Large intestine (tissue), 3 donors: ENCODE results near the gene RPL22. TPM values are rescaled to one million over a fixed set of nuclear protein-coding genes. Genes with fewer than 3 reads are reported as not detected.

Source experiments
- DNase-seq, 2 donors: peaks; one replicate each; pipeline versions ENCODE4 v3.0.0 to v3.0.0-alpha.2; 2013
- H3K27ac ChIP-seq: one replicate; pipeline ENCODE4 v1.5.1; 2013; ENCODE audit warnings: low read length
- H3K27me3 ChIP-seq: 2 replicates; pipeline ENCODE4 v1.6.1; 2013; ENCODE audit warnings: low read length; ENCODE audit not compliant: control insufficient read depth, insufficient read depth
- H3K36me3 ChIP-seq: 2 replicates; pipeline ENCODE4 v1.6.1; 2013; ENCODE audit warnings: low read length; ENCODE audit not compliant: control insufficient read depth, insufficient read depth
- H3K4me1 ChIP-seq: one replicate; pipeline ENCODE4 v1.6.1; 2013; ENCODE audit warnings: low read length; ENCODE audit not compliant: control insufficient read depth, insufficient read depth
- H3K4me3 ChIP-seq: one replicate; pipeline ENCODE4 v1.5.1; 2013; ENCODE audit warnings: low read length
- H3K9me3 ChIP-seq: one replicate; pipeline ENCODE4 v1.6.1; 2013; ENCODE audit warnings: mild to moderate bottlenecking, low read depth, low read length, moderate library complexity; ENCODE audit not compliant: control insufficient read depth
- WGBS: methylation state at CpG from one replicate; pipeline ENCODE4 v1.1.5; 2013; ENCODE audit warnings: low lambda C conversion rate; ENCODE audit not compliant: insufficient coverage; 5-methylcytosine and 5-hydroxymethylcytosine counted together
- polyA plus RNA-seq: library from polyadenylated mRNA; unstranded; fragments of 120-200 nt; gene quantifications from one replicate; pipeline ENCODE4 v1.2.1, GENCODE V29; 2013

Gene RPL22
- polyA plus RNA-seq, 1 donor = 1,131 TPM

GRCh38 chr1:6244401-6245049, 45.1 kb upstream of the RPL22 start:
- Histone ChIP-seq H3K4me3 (no peak overlapping the region), H3K27me3 (peaks cover 74% of the 10 kb centered on the region), H3K9me3 (peaks cover 3% of the 10 kb centered on the region), H3K4me1 (peaks cover 25% of the 10 kb centered on the region), H3K36me3 (no peaks in the 10 kb centered on the region), H3K27ac (no peak overlapping the region)
- DNase-seq = no peak
- no CpG with 5 or more reads among the region's 24 CpGs for WGBS

GRCh38 chr1:6243993-6244392, 44.6 kb upstream of the RPL22 start, which contains the start of gene HES3:
Gene HES3, plus strand, starts transcription at chr1:6244179. Its CDS starts 187 bp downstream, at chr1:6244366.
- Histone ChIP-seq H3K36me3 (no peaks in the 10 kb centered on the region), H3K9me3 (peaks cover 3% of the 10 kb centered on the region), H3K27me3 (peaks cover 75% of the 10 kb centered on the region), H3K27ac (no peak within 1 kb of the TSS), H3K4me1 (peaks cover 30% of the 10 kb centered on the region), H3K4me3 (no peak within 1 kb of the TSS)
- no peak for DNase-seq
- WGBS = no CpG with 5 or more reads among the region's 16 CpGs

- no CpG with 5 or more reads among the region's 20 CpGs for WGBS
- H3K27me3 ChIP-seq = peaks cover 69% of the 10 kb centered on the region
Measured at GRCh38 chr1:6243053-6243834, 43.8 kb upstream of the RPL22 start.

GRCh38 chr1:6241887-6242740, 42.7 kb upstream of the RPL22 start:
- Histone ChIP-seq H3K27ac (no peak overlapping the region), H3K9me3 (peaks cover 3% of the 10 kb centered on the region), H3K4me1 (peaks cover 30% of the 10 kb centered on the region), H3K4me3 (no peak overlapping the region), H3K27me3 (peaks cover 66% of the 10 kb centered on the region), H3K36me3 (no peaks in the 10 kb centered on the region)
- peak in 1 of 2 donors; percentile 42 for DNase-seq
- no CpG with 5 or more reads among the region's 99 CpGs for WGBS

More at GRCh38 chr1:6243053-6243834, 43.8 kb upstream of the RPL22 start:
- no peak for DNase-seq
- no peak overlapping the region for H3K4me3 ChIP-seq
- peaks cover 30% of the 10 kb centered on the region for H3K4me1 ChIP-seq
- peaks cover 3% of the 10 kb centered on the region for H3K9me3 ChIP-seq
- no peaks in the 10 kb centered on the region for H3K36me3 ChIP-seq
- no peak overlapping the region for H3K27ac ChIP-seq

- H3K4me3 ChIP-seq = no peak overlapping the region
Measured at GRCh38 chr1:6241107-6241886, 41.9 kb upstream of the RPL22 start.

GRCh38 chr1:6239950-6240768, 40.8 kb upstream of the RPL22 start:
- Histone ChIP-seq H3K4me3 (no peak overlapping the region), H3K36me3 (no peaks in the 10 kb centered on the region), H3K27me3 (peaks cover 51% of the 10 kb centered on the region), H3K9me3 (peaks cover 7% of the 10 kb centered on the region), H3K4me1 (peaks cover 26% of the 10 kb centered on the region), H3K27ac (peak overlapping the region; percentile 16)
- peak in 1 of 2 donors; percentile 77 for DNase-seq
- WGBS = no CpG with 5 or more reads among the region's 17 CpGs

More at GRCh38 chr1:6241107-6241886, 41.9 kb upstream of the RPL22 start:
- Histone ChIP-seq H3K9me3 (peaks cover 7% of the 10 kb centered on the region), H3K4me1 (peaks cover 28% of the 10 kb centered on the region), H3K27ac (no peak overlapping the region), H3K36me3 (no peaks in the 10 kb centered on the region), H3K27me3 (peaks cover 62% of the 10 kb centered on the region)
- no peak for DNase-seq
- no CpG with 5 or more reads among the region's 33 CpGs for WGBS

- Histone ChIP-seq H3K36me3 (no peaks in the 10 kb centered on the region), H3K27me3 (peaks cover 45% of the 10 kb centered on the region), H3K4me1 (peaks cover 34% of the 10 kb centered on the region), H3K4me3 (no peak overlapping the region), H3K9me3 (peaks cover 7% of the 10 kb centered on the region), H3K27ac (no peak overlapping the region)
- WGBS = no CpG with 5 or more reads among the region's 7 CpGs
- DNase-seq = no peak
Measured at GRCh38 chr1:6239213-6239752, 39.9 kb upstream of the RPL22 start.

- Histone ChIP-seq H3K4me3 (no peak overlapping the region), H3K4me1 (peaks cover 37% of the 10 kb centered on the region)
- WGBS = 67% methylated on average over 1 of the region's 4 CpGs
Measured at GRCh38 chr1:6237093-6237492, 37.7 kb upstream of the RPL22 start.

GRCh38 chr1:6235296-6235677, 35.9 kb upstream of the RPL22 start:
- H3K36me3 ChIP-seq = peaks cover 25% of the 10 kb centered on the region
- peaks cover 26% of the 10 kb centered on the region for H3K4me1 ChIP-seq
- peaks cover 4% of the 10 kb centered on the region for H3K9me3 ChIP-seq
- H3K27me3 ChIP-seq = peaks cover 8% of the 10 kb centered on the region
- H3K27ac ChIP-seq = peak overlapping the region; percentile 31
- no CpG with 5 or more reads among the region's 30 CpGs for WGBS
- DNase-seq = peak in 1 of 2 donors; percentile 73
- H3K4me3 ChIP-seq = peak overlapping the region; percentile 44

More at GRCh38 chr1:6237093-6237492, 37.7 kb upstream of the RPL22 start:
- DNase-seq = no peak
- Histone ChIP-seq H3K27ac (no peak overlapping the region), H3K27me3 (peaks cover 26% of the 10 kb centered on the region), H3K9me3 (peaks cover 4% of the 10 kb centered on the region), H3K36me3 (peaks cover 13% of the 10 kb centered on the region)
